Panc1 (cell line): Measurements from ENCODE around the gene SCUBE2. TPM values are rescaled to one million over a fixed set of nuclear protein-coding genes. Genes with fewer than 3 reads are reported as not detected.

ENCODE experiments used
- ATAC-seq: fragments of 200-7000 bp; cut with Tn5 transposase; 2 replicates; pipeline ENCODE4 v1.9.1; 2020; ENCODE audit warnings: mild to moderate bottlenecking, moderate library complexity
- BruUV-seq: library from RNA; stranded (reverse); fragments of 400-500 nt; replicated peaks from 2 replicates; lab custom pipeline; 2021; lab: Mats Ljungman, UMichigan
- CTCF ChIA-PET: fragments of 300-600 bp; sonication (Branson Sonifier 250); formaldehyde crosslinking; loops from one replicate; lab custom pipeline; 2022; ENCODE audit warnings: antibody characterized with exemption; lab: Charles Lee
- POLR2A ChIA-PET: fragments of 300-600 bp; sonication (Branson Sonifier 250); formaldehyde crosslinking; loops from one replicate; lab custom pipeline; 2022; ENCODE audit warnings: antibody characterized with exemption; lab: Charles Lee
- DNase-seq: peaks from one replicate; pipeline ENCODE4 v3.0.0-alpha.2; 2010; ENCODE audit warnings: low read depth, low spot score
- H3K27ac ChIP-seq: 2 replicates; pipeline ENCODE4 v1.5.1; 2011; ENCODE audit warnings: mild to moderate bottlenecking, low read length, inconsistent platforms
- H3K27me3 ChIP-seq: fragments of 200-500 bp; sonication (Bioruptor generic); 2 replicates; pipeline ENCODE4 v1.6.0; 2014; ENCODE audit warnings: low read length, inconsistent platforms; ENCODE audit not compliant: control insufficient read depth, insufficient read depth
- H3K36me3 ChIP-seq: fragments of 200-500 bp; sonication (Bioruptor generic); 2 replicates; pipeline ENCODE4 v1.5.1; 2014; ENCODE audit warnings: inconsistent platforms, mild to moderate bottlenecking, low read length, moderate library complexity; ENCODE audit not compliant: control insufficient read depth, insufficient read depth
- H3K4me1 ChIP-seq: 2 replicates; pipeline ENCODE4 v1.5.1; 2011; ENCODE audit warnings: inconsistent platforms, mild to moderate bottlenecking, low read length, moderate library complexity; ENCODE audit not compliant: control insufficient read depth, insufficient read depth
- H3K4me3 ChIP-seq, 2 experiments: 2 replicates each; pipeline ENCODE4 v1.5.1; 2011 to 2012; ENCODE audit warnings: low read depth in 2 of 2, low read length in 2 of 2, mild to moderate bottlenecking in 2 of 2, inconsistent platforms in 1 of 2, moderate library complexity in 1 of 2
- H3K9me3 ChIP-seq: fragments of 200-500 bp; sonication (Bioruptor generic); 2 replicates; pipeline ENCODE4 v1.5.1; 2014; ENCODE audit warnings: low read depth, mild to moderate bottlenecking, inconsistent platforms, low read length, moderate library complexity; ENCODE audit not compliant: control insufficient read depth, insufficient read depth
- POLR2AphosphoS5 ChIP-seq: IDR thresholded peaks from 2 replicates; pipeline ENCODE4 v1.6.1; 2012; ENCODE audit warnings: mild to moderate bottlenecking, low read depth, low read length, moderate library complexity
- SIN3A ChIP-seq: IDR thresholded peaks from 2 replicates; pipeline ENCODE4 v1.6.1; 2012; ENCODE audit warnings: low read depth, mild to moderate bottlenecking, low read length, moderate library complexity, borderline replicate concordance; ENCODE audit not compliant: insufficient read depth
- TCF7L2 ChIP-seq: IDR thresholded peaks from 2 replicates; pipeline ENCODE4 v1.6.1; 2011; ENCODE audit warnings: mild to moderate bottlenecking, low read depth, low read length, inconsistent platforms
- in situ Hi-C: cut with HindIII; loops from 2 replicates; pipeline ENCODE4 v1.10.0; 2016; ENCODE audit warnings: low sequenced_read_pairs, low pct_unique_long_range_greater_than_20kb
- intact Hi-C: fragments of 100-400 bp; cut with micrococcal nuclease; formaldehyde crosslinking; loops from one replicate; pipeline ENCODE4 v1.10.0; 2022; ENCODE audit not compliant: unreplicated experiment
- total RNA-seq: library from RNA; stranded (reverse); gene quantifications from one replicate; pipeline ENCODE4 v1.2.1, GENCODE V29; 2021; ENCODE audit not compliant: unreplicated experiment
- TF ChIP-seq, protein P1 (sequence below): fragments of 450-650 bp; IDR thresholded peaks from 2 replicates; pipeline ENCODE4 v1.5.1; 2017; ENCODE audit warnings: mild to moderate bottlenecking
- TF ChIP-seq, protein P2 (sequence below), 2 experiments: IDR thresholded peaks; 2 replicates each; pipeline ENCODE4 v1.6.1; 2011 to 2012; ENCODE audit warnings: low read depth in 2 of 2, control low read depth in 1 of 2, low read length in 1 of 2, mild to moderate bottlenecking in 1 of 2, moderate library complexity in 1 of 2; ENCODE audit not compliant: insufficient read depth in 1 of 2

The SCUBE2 gene
- total RNA-seq, 1 experiment from 2014 or later, result 2.8 TPM

DNA sequence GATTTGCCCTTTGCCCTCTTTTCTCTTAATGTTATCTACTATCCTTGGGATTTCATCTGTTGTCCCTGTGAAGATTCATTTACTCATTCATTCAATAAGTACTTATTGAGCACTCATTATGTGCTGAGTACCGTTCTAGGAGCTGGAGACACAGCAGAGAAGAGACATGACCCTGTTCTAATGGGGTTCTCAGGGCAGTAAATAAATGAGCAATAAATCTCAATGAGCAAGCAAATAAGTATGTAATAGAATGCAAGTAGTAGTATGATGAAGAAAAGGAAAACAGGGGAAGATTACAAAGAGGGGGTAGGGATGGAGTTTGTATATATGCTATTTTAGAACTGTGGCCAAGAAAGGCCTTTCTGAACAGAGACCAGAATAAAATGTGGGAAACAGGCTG, 53.4 kb downstream of the SCUBE2 start:
- H3K4me1 ChIP-seq, result no peaks in the 10 kb centered on the region
- H3K9me3 ChIP-seq, result no peaks in the 10 kb centered on the region; the same call in 1 of the 2 replicates
- H3K4me3 ChIP-seq, result no peak overlapping the region
- no peak for ATAC-seq
- ChIA-PET CTCF (no interaction called here), POLR2A (no interaction called here)
- H3K27me3 ChIP-seq, result no peaks in the 10 kb centered on the region
- H3K27ac ChIP-seq, result no peak overlapping the region
- in situ Hi-C loops, result no loop called here
- no peaks in the 10 kb centered on the region for H3K36me3 ChIP-seq
- intact Hi-C loops, result no loop called here
- no TSS peak for BruUV-seq
- TF ChIP-seq, protein P1, sequence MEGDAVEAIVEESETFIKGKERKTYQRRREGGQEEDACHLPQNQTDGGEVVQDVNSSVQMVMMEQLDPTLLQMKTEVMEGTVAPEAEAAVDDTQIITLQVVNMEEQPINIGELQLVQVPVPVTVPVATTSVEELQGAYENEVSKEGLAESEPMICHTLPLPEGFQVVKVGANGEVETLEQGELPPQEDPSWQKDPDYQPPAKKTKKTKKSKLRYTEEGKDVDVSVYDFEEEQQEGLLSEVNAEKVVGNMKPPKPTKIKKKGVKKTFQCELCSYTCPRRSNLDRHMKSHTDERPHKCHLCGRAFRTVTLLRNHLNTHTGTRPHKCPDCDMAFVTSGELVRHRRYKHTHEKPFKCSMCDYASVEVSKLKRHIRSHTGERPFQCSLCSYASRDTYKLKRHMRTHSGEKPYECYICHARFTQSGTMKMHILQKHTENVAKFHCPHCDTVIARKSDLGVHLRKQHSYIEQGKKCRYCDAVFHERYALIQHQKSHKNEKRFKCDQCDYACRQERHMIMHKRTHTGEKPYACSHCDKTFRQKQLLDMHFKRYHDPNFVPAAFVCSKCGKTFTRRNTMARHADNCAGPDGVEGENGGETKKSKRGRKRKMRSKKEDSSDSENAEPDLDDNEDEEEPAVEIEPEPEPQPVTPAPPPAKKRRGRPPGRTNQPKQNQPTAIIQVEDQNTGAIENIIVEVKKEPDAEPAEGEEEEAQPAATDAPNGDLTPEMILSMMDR, result no peak
- TF ChIP-seq POLR2AphosphoS5 (no peak), TCF7L2 (no peak), SIN3A (no peak)
- TF ChIP-seq, protein P2, sequence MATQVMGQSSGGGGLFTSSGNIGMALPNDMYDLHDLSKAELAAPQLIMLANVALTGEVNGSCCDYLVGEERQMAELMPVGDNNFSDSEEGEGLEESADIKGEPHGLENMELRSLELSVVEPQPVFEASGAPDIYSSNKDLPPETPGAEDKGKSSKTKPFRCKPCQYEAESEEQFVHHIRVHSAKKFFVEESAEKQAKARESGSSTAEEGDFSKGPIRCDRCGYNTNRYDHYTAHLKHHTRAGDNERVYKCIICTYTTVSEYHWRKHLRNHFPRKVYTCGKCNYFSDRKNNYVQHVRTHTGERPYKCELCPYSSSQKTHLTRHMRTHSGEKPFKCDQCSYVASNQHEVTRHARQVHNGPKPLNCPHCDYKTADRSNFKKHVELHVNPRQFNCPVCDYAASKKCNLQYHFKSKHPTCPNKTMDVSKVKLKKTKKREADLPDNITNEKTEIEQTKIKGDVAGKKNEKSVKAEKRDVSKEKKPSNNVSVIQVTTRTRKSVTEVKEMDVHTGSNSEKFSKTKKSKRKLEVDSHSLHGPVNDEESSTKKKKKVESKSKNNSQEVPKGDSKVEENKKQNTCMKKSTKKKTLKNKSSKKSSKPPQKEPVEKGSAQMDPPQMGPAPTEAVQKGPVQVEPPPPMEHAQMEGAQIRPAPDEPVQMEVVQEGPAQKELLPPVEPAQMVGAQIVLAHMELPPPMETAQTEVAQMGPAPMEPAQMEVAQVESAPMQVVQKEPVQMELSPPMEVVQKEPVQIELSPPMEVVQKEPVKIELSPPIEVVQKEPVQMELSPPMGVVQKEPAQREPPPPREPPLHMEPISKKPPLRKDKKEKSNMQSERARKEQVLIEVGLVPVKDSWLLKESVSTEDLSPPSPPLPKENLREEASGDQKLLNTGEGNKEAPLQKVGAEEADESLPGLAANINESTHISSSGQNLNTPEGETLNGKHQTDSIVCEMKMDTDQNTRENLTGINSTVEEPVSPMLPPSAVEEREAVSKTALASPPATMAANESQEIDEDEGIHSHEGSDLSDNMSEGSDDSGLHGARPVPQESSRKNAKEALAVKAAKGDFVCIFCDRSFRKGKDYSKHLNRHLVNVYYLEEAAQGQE (IDR thresholded peaks at IDR 0.05; ENCODE audit: insufficient read depth in 1 of 2, low read depth in 2 of 2, low read length in 1 of 2), result no peak
- no peak for DNase-seq

DNA sequence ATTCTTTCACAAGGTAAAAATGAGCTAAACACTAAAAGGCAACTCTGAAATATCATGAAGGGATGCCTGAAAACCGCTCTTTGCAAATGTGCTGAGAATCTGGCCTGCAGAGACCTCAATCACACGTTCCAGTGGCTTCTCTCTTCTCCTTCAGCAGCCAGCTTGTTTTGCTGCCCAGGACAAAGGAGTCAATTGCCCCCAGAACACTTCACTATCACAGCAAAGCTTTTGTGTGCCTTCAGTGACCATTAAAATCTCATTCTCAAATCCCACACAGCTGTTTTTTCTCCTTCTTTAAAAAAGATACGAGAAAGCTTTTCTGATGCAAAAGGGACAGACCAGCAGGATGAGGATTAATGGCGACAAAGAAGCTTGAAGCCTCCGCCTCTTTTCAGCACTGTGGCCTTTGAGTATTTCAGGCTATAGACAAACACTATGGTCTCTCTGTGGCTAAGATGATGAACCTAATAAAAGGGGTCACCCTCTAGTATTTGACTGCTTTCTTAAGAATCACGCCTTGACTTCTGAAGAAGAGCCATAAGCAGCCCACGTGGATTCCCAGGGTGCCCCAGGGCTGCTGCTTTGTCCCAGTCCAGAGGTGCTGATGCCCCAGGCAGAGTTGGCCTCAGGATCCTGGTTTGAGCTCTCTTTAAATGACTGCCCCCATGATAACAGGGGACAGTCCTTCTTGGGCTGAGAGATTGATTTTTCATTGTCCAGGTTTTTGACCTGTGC, 54.2 kb downstream of the SCUBE2 start:
- H3K4me3 ChIP-seq, result no peak overlapping the region
- BruUV-seq, result no TSS peak
- no peak for ATAC-seq
- TF ChIP-seq TCF7L2 (no peak), POLR2AphosphoS5 (no peak), SIN3A (no peak)
- TF ChIP-seq, protein P2 (IDR thresholded peaks at IDR 0.05; ENCODE audit: insufficient read depth in 1 of 2, low read depth in 2 of 2, low read length in 1 of 2), result no peak
- TF ChIP-seq, protein P1, result no peak
- H3K4me1 ChIP-seq, result no peaks in the 10 kb centered on the region
- H3K27ac ChIP-seq, result no peak overlapping the region
- H3K27me3 ChIP-seq, result no peaks in the 10 kb centered on the region
- H3K36me3 ChIP-seq, result no peaks in the 10 kb centered on the region
- intact Hi-C loops, result no loop called here
- ChIA-PET CTCF (no interaction called here), POLR2A (interaction anchor here (0.6 kb wide), 1 partner anchor 11 kb away, joined by 3 read pairs; no protein-coding TSS in a partner anchor)
- DNase-seq, result no peak
- in situ Hi-C loops, result no loop called here
- no peaks in the 10 kb centered on the region; the same call in 1 of the 2 replicates for H3K9me3 ChIP-seq
